WTC11 (cell line): ENCODE measurements around the gene HOATZ. TPM values are rescaled to one million over a fixed set of nuclear protein-coding genes. Genes with fewer than 3 reads are reported as not detected.

Experiments
- ATAC-seq: fragments of 200-7000 bp; cut with Tn5 transposase; 2 replicates; pipeline ENCODE4 v1.10.0; 2021; ENCODE audit warnings: mild to moderate bottlenecking, moderate library complexity
- CTCF ChIA-PET: fragments of 300-600 bp; sonication (Branson Sonifier 250); formaldehyde crosslinking; loops from one replicate; lab custom pipeline; 2021; ENCODE audit warnings: antibody characterized with exemption; lab: Charles Lee
- POLR2A ChIA-PET: fragments of 350-600 bp; sonication (Branson Sonifier 250); formaldehyde crosslinking; loops from one replicate; lab custom pipeline; 2021; ENCODE audit warnings: antibody characterized with exemption; lab: Charles Lee
- DNase-seq: peaks from one replicate; pipeline ENCODE4 v3.0.0; 2021; ENCODE audit warnings: low spot score
- H3K27ac Mint-ChIP-seq: 2 replicates; pipeline ENCODE4 v1.8.0; 2021; ENCODE audit warnings: mixed read lengths
- H3K27me3 Mint-ChIP-seq: 2 replicates; pipeline ENCODE4 v1.8.0; 2021; ENCODE audit warnings: low read depth, mild to moderate bottlenecking, moderate library complexity, mixed read lengths
- H3K36me3 Mint-ChIP-seq: 2 replicates; pipeline ENCODE4 v1.8.0; 2021; ENCODE audit warnings: mixed read lengths
- H3K4me1 Mint-ChIP-seq: 2 replicates; pipeline ENCODE4 v1.8.0; 2022; ENCODE audit warnings: mixed read lengths
- H3K4me3 Mint-ChIP-seq: 2 replicates; pipeline ENCODE4 v1.8.0; 2021; ENCODE audit warnings: mild to moderate bottlenecking, moderate library complexity, mixed read lengths
- H3K9me3 Mint-ChIP-seq: 2 replicates; pipeline ENCODE4 v1.8.0; 2021; ENCODE audit warnings: mixed read lengths
- ARID4B ChIP-seq: sonication (generic); formaldehyde crosslinking; IDR thresholded peaks from 2 replicates; pipeline ENCODE4 v1.8.0; 2023; ENCODE audit warnings: missing genetic modification reagents, mild to moderate bottlenecking, borderline replicate concordance
- CDX4 ChIP-seq: fragments of 250-450 bp; sonication (Bioruptor Pico); IDR thresholded peaks from 2 replicates; pipeline ENCODE4 v1.9.0; 2021; ENCODE audit warnings: moderate library complexity, mild to moderate bottlenecking, inconsistent platforms, borderline replicate concordance
- CTCF ChIP-seq: fragments of 200-600 bp; IDR thresholded peaks from 2 replicates; pipeline ENCODE4 v1.8.0; 2022; ENCODE audit warnings: antibody characterized with exemption
- HMGXB4 ChIP-seq: sonication (generic); formaldehyde crosslinking; IDR thresholded peaks from 2 replicates; pipeline ENCODE4 v1.8.1; 2023; ENCODE audit warnings: mild to moderate bottlenecking, moderate library complexity, missing genetic modification reagents
- MLX ChIP-seq: sonication (generic); formaldehyde crosslinking; IDR thresholded peaks from 2 replicates; pipeline ENCODE4 v1.8.1; 2023; ENCODE audit warnings: mild to moderate bottlenecking, missing genetic modification reagents, moderate library complexity
- PRDM15 ChIP-seq: sonication (generic); formaldehyde crosslinking; IDR thresholded peaks from 2 replicates; pipeline ENCODE4 v1.8.0; 2022; ENCODE audit warnings: missing genetic modification reagents
- SP1 ChIP-seq: sonication (generic); formaldehyde crosslinking; conservative IDR thresholded peaks from 2 replicates; pipeline ENCODE4 v1.8.1; 2022; ENCODE audit warnings: missing genetic modification reagents
- ZNF396 ChIP-seq: fragments of 250-450 bp; sonication (Bioruptor Pico); IDR thresholded peaks from 2 replicates; pipeline ENCODE4 v1.8.0; 2021; ENCODE audit warnings: mild to moderate bottlenecking, moderate library complexity, borderline replicate concordance
- ZNF416 ChIP-seq: fragments of 250-450 bp; sonication (Bioruptor Pico); IDR thresholded peaks from 2 replicates; pipeline ENCODE4 v1.9.0; 2021; ENCODE audit warnings: mild to moderate bottlenecking, inconsistent platforms
- ZNF423 ChIP-seq: fragments of 250-450 bp; sonication (Bioruptor Pico); IDR thresholded peaks from 2 replicates; pipeline ENCODE4 v2.1.2; 2022; ENCODE audit warnings: mild to moderate bottlenecking, moderate library complexity
- total RNA-seq: library from RNA; stranded (reverse); gene quantifications from 3 replicates; pipeline ENCODE4 v1.2.3, GENCODE V29; 2021
- TF ChIP-seq, protein P1 (sequence below): sonication (generic); formaldehyde crosslinking; IDR thresholded peaks from 2 replicates; pipeline ENCODE4 v1.8.0; 2023; ENCODE audit warnings: missing genetic modification reagents

The HOATZ gene
- total RNA-seq, 1 experiment from 2014 or later: not detected

DNA sequence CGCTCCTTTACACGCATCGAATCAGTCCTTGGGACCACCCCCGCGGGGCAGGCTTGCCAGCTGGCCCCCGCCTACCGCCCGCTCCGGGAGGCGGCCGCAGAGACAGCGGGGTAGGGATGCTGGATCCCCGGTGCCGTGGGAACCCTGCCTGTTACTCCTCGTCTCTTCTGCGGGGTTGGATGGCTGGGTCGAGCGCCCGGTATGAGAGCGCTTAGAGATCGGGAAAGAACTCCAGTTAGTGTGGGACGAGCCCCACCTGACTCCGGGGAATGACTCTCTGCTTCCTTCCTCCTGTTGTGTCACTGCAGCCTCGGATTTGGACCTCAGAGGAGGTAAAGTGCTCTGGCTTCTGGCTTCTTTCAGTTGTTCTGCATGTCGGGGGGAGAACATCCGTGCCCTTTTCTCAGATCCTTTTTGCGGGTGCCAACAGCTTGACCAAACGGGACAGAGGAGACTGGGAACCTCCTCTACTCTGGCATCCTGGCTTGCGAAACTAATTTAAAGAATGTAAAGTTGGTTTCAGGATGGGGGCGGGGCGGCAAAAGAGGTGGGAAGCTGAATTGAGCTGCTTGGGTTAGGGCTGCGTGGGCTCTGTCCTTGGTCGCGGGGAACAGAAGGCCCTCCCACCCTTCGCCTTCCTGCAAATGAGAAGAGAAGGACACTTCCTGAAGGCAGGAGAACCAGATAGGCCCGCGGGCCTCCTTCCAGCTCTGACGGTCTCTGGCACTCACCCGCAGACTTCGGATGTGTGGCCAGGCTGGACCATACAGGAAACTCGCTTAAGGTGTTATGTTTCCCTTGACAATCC lies 26.9 kb downstream of the HOATZ start:
- DNase-seq (peak; percentile 59), ATAC-seq (peak; percentile 63)
- Mint-ChIP-seq H3K27ac (no peak overlapping the region; the same call in 1 of the 2 replicates), H3K9me3 (peaks cover 3% of the 10 kb centered on the region; the same call in 1 of the 2 replicates), H3K27me3 (peaks cover 72% of the 10 kb centered on the region), H3K4me1 (peaks cover 30% of the 10 kb centered on the region), H3K36me3 (no peaks in the 10 kb centered on the region), H3K4me3 (peak overlapping the region; percentile 81)
- POLR2A ChIA-PET: interaction anchor here (0.6 to 1.0 kb wide), 2 partner anchors 29 kb away, joined by 3 read pairs; partner anchors contain the start of gene BTG4
- TF ChIP-seq ZNF396 (CRISPR knock-in tag) (no peak), ZNF416 (no peak), HMGXB4 (CRISPR knock-in tag) (peak; percentile 33; the same call in 1 of the 2 replicates), PRDM15 (CRISPR knock-in tag) (0 out of 2 replicates have a peak, but pooled peaks have one; percentile 2), SP1 (0 out of 2 replicates have a peak, but pooled peaks have one; percentile 15), CDX4 (no peak), ZNF423 (CRISPR knock-in tag) (0 out of 2 replicates have a peak, but pooled peaks have one; percentile 15), ARID4B (CRISPR knock-in tag) (peak; percentile 47; the same call in 1 of the 2 replicates), CTCF (no peak), MLX (no peak)
- TF ChIP-seq, protein P1, sequence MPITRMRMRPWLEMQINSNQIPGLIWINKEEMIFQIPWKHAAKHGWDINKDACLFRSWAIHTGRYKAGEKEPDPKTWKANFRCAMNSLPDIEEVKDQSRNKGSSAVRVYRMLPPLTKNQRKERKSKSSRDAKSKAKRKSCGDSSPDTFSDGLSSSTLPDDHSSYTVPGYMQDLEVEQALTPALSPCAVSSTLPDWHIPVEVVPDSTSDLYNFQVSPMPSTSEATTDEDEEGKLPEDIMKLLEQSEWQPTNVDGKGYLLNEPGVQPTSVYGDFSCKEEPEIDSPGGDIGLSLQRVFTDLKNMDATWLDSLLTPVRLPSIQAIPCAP: no peak
- CTCF ChIA-PET: interaction anchor here (0.6 to 1.7 kb wide), 5 partner anchors 27 to 385 kb away, joined by 3 to 8 read pairs (median 4); partner anchors contain the start of genes BTG4 and HOATZ
